Fibroblast of skin of left quadriceps (primary cell): ENCODE measurements around the gene SH3RF2.
"Not testable (repeated sequence)": the region's sequence is repeated elsewhere in the genome, so short reads cannot be mapped to it uniquely, and the experiment has no call there.

Experiments used
- DNase-seq, 2 experiments: peaks; one replicate each; pipeline ENCODE4 v3.0.0-alpha.2; 2013; ENCODE audit warnings: low read depth in 2 of 2

SH3RF2 gene

DNA sequence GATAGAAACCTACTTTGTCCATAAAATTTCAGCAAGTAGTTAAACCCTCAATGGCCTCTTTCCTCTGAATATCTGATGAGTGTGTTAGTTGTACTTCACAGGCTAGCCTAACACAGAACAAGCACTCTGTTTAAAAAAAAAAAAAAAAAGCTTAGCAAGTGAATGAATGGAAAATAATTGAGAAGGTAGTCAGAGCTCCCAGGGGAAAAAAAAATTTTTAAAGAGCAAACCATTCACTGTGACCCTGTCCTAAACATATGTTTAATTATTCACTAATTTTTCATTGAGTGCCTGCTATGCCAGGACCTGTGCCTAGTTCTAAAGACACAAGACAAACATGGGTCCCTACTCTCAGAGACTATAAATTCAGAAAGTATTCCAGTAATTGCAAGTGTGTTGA, 69.3 kb downstream of the SH3RF2 start:
- DNase-seq: no peak

DNA sequence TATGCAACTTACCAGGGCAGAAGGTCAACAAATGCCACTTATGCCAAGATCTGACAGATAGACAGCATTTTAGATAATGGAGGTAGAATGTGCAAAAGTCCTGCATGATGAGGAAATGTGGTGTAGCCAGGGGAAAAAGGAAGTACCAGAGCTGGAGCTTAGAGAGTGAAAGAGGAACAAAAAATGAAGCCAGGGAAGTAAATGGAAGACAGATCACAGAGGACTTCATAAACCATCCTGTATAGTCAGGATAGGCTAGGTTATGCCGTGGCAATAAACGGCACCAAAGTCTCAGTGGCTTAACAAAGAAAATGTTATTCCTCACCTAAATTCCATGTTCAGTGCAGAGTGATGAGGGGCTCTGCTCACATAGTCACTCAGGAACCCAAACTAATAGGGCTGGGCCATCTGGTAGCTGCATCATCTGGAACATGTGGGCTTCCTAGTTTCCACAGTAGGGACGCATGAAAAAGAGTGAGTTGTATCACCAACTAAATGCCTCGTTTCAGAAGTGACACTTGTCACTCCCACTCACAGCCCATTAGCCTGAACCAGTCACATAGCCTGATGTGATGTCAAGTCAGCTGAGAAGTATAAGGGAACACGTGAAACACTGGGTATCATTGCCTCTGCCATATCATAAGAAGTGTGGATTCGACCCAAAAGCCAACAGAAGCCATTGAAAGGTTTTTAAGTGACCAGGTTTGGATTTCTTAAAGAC, 70.3 kb downstream of the SH3RF2 start:
- DNase-seq: no peak

DNA sequence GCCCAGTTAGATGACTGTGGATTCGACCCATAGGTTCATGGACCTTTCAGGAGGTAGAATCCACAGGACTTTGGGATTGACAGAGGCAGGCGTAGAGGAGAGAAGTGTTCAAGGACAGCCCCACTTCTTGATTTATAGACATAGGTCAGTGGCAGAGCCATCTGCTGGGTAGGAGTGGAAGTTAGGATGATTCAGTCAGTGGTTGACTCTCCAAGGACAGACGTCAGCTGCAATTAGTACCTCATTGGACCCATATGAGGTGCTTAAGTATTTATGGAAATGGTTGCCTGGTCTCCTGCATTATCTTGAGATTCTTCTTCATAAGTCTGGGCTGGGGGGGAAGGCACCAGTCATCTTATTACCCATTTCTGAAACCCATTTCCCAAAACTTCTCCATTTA, 70.9 kb downstream of the SH3RF2 start:
- DNase-seq: peak in 1 of 2 experiments; percentile 8

DNA sequence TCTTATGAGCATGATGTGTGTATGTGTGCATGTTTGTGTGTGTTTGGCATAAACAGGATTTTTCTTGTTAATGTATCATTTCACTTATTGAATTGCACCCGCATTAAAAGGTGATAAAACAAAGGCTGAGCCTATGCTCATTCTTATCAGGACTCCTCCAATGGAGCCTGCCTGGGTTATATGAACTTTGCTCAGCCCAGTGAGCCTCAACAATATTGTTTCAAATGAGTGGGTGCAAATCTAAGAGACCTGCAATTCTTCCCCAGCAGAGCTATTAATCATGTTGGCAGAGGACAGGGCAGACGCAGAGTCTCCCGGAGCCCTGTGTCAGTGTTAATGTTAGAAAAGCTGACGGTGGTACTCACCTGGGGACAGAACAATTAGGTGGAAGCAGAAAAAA, 71.6 kb downstream of the SH3RF2 start:
- DNase-seq: no peak

DNA sequence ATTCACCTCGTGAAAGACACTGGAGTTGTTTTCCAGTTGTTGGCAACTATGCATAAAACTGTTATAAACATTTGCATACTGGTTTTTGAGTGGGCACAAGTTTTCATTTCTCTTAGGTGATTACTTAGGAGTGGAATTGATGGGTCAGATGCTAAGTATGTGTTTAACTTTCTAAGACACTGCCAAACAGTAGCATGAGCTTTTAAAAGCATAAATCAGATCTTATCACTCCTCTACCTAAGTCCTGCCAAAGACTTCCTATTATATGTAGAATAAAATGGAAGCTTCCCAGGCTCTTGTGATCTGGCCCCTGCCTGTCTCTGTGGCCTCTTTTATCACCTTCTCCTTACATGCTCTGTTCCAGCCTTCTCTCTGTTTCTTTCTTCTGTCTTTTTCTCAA, 72.6 kb downstream of the SH3RF2 start:
- DNase-seq: no peak

DNA sequence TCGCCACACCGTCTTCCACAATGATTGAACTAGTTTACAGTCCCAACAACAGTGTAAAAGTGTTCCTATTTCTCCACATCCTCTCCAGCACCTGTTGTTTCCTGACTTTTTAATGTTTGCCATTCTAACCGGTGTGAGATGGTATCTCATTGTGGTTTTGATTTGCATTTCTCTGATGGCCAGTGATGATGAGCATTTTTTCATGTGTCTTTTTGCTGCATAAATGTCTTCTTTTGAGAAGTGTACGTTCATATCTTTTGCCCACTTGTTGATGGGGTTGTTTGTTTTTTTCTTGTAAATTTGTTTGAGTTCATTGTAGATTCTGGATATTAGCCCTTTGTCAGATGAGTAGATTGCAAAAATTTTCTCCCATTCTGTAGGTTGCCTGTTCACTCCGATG, 74.1 kb downstream of the SH3RF2 start:
- not testable (repeated sequence) for DNase-seq

DNA sequence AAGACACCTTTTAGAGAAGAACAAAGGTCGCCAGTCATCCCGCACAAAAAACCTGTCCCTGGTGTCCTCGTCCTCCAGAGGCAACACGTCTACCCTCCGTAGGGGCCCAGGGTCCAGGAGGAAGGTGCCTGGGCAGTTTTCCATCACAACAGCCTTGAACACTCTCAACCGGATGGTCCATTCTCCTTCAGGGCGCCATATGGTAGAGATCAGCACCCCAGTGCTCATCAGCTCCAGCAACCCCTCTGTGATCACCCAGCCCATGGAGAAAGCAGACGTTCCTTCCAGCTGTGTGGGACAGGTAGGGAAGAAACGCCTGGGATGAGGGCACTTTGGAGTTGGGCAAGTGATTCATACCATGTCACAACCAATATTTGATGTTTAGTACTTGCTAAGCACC, 77.4 kb downstream of the SH3RF2 start:
- no peak for DNase-seq

DNA sequence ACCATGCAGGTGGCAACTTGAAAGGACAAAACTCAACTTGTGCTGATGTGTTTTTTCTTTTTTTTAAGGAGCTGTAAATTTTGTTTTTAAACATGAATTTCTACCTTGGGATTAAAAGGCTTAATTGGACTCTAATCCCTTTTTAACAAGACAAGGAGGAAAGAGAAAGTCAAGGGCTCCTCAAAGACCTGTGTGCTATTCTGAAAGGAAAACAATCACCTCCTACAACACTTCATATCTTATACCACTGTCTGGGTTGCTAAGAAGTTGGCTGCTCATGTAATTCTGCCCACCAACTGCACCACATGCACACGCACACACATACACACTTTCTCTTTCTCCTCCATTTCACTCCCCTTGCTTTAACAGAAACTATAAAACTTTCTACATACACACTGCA, 78.6 kb downstream of the SH3RF2 start:
- DNase-seq: no peak

DNA sequence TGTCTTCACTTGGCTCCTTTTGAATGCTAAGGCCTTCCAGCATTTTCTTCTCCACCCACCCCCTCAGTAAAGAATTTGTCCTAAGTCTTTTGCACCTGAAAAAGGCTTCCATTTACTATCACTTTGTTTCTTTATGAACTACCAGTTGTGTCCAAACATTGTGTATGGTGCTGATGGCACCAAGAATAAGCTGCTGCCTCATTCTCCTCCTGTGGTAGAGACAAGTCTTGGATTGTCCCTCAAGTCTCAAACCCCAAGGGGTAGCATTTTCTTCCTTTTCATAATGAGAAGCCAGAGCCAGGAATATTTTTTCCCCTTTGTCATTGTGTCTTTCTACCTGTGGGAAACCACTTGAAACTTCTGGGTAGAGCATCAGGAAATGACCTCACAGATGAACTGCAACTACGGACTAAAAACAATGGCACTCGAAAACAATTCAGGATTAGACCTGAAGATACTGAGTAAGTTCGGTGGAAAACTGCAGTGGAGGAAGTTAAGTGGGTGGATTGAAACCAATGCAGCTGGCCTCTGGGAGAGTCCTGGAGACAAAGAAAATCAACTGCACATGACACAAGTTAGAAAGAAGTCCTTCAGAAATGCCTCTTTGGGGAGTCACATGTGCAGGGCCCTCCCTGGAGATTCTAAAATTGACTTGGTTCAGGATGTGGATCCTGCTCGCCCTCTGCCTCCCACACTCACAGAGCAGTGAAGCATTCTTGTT, 80.5 kb downstream of the SH3RF2 start:
- no peak for DNase-seq

DNA sequence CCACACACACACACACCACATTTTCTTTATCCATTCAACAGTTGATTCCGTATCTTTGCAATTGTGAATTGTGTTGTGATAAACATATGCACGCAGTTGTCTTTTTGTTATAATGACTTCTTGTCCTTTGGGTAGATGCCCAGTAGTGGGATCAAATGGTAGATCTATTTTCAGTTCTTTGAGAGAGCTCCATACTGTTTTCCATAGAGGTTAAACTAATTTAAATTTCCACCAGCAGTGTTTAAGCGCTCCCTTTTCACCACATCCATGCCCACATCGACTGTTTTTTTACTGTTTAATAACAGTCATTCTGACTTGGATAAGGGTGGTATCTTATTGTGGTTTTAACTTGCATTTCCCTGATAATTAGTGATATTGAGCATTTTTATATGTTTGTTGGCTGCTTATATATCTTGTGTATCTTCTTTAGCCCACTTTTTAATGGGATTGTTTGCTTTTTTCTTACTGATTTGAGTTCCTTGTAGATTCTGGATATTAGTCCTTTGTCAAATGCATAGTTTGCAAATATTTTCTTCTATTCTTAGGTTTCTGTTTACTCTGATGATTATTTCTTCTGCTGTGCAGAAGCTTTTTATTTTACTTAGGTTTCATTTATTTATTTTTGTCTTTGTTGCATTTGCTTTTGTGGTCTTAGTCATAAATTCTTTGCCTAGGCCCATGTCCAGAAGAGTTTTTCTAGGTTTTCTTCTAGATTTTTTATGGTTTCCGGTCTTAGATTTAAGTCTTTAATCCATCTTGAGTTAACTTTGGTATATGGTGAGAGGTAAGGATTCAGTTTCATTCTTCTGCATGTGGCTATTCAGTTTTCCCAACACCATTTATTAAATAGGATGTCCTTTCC, 82.4 kb downstream of the SH3RF2 start:
- DNase-seq: no peak

DNA sequence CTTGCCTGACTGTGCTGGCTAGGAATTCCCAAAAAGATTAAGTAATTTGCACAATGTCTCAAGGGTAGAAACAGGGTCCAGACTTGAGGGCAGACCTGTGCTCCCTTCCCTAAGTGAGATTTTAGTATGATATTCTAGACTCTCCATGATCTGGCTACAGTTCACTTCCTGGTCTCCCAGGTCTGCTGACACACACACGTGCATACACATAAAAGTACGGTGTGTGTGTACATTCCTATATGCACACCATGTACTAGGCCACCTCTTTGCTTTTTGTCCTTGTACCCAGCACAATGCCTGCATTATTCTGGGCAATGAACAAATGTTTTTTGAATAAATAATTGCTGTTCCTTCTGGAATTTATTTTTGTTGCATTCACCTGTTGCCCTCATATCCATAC, 83.7 kb downstream of the SH3RF2 start:
- DNase-seq: no peak

DNA sequence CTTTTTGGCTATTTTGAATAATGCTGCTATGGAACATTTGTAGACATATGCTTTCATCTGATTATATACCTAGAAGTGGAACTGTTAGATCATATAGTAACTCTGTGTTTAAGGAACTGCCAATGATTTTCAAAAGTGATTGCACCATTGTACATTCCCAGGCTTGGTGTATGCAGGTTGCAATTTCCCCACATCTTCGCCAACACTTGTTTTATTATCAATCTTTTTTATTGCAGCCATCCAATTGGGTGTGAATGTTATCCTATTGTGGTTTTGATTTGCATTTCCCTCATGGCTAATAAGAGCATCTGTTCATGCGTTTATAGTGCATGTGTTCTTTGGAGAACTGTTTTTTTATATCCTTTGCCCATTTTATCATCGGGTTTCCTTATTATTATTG, 87.7 kb downstream of the SH3RF2 start:
- no peak for DNase-seq

DNA sequence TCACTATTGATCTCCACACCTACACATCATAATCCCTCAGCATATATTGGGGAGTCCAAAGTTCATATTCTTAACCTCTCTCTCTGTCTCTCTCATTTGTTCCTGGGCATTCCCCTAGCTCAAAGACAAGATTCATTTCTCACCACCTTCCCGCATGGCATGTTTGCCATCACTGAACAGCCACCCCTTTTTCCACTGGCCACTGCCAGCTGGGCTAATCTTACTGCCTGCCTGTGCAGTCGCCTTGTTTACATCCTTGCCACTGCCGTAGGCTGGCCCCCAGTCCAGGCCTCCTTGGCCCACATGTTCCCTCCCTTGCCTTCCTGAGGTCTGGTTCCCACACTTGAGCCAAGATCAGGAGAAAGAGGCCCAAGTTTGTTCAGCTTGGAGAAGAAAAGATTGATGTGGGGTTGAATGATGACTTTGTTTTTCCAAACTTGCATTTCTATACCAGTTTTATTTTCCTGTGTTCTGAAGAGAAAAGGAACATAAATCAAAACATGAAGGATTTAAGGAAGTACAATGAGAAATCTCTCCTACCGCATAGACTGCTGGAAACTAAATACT, 88.8 kb downstream of the SH3RF2 start:
- DNase-seq: no peak

DNA sequence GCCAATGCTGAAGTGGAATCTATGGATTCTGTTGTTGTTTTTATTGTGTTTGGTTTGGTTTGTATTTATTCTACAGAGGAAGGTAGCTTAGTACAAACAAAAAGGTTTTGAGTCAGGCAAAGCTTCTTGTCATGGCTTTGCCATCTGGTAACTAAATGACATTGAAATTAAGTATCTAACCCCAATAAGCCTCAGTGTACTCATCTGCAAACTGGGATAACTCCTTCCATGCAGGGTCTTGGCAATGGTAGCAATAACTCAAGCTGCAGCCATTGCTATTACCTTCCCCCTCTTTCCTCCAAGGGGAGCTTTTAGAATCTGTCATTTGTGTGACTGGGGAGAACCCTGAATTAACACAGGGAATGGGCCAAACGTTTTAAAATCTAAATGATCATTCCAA, 89.3 kb downstream of the SH3RF2 start:
- no peak for DNase-seq

DNA sequence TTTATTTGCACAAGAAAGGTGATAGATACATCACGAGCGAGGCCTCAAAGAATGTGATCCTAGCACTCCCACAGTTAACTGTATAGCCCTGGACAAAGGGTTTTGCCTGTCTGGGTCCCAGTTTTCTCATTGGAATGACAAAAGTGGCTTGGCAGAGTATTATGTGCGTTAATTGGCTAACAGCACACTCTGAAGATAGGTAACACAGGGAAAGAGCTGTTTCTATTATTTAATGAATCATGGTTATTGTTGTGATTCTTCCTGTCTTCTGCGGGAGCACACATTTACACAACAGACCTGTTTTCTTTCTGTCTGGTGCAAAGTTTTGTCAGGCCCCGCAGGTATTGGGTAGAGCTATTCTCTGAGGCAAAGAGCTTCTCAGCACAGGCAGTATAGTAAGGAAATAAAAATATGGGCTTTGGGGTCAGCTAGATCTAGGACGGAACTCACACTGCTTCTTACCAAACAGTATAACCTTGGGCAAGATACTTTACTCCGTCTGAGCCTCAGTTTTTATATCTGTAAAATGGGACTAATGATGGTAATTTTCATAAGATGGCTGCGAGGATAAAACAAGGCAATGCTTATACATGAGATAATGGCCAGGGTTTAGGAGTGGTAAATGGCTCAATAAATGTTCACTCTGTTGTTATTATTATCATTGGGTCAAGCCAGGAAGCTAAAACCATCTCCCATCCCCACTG, 90.1 kb downstream of the SH3RF2 start:
- no peak for DNase-seq

DNA sequence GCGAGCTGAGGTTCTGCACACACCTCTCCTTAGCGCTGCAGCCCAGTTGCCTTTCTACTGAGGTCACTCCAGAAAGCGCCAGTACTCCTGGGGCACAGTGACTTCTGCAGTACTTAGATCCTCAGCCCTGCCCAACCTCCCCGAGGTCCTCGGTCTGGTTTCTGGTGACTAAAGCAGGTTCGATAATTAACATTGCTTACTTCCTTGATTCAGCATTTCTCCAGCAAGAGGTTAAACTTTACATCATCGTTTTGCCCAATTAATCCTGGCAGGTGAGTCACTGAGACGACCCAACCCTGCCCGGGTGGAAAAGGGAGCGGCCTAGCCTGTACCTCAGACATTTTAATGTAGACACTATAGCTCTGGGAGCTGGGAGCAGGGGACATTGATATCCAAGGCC, 91.4 kb downstream of the SH3RF2 start:
- no peak for DNase-seq

DNA sequence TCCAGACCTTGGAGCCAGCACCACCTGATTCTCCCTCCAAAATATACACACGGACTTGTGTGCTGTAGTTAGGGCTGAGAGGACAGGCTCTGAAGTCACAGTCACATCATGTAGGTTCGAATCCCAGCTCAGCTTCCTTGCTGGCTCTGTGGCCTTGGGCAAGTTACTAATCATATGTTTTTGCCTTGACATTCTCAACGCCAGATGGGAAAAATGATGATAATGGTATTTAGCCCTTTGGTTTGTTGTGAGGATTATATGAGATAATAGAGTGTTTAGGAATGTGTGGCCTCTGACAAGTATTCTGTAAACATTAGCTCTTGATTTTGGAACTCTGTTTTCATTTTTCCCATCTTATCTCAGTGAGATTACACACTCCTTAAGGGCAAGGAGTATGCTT, 96.5 kb downstream of the SH3RF2 start:
- no peak for DNase-seq

DNA sequence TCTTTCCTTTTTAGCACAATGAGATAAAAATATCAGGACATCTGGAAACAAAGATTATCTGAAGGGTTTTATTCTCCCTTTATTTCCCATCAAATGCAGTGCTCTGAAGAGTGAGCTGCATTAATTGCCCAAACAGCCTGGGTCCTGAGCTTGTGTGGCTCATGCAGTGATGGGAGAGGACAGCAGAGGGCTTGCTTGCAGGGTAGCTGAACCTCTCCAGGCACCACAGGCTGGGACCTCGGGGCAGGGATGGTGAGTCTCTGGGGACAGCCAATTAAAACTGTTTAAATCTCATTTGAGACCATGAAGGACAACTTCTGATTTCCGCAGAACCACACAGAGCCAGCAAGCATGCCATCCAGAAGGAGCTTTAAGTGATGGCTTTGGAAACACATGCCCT, 97.7 kb downstream of the SH3RF2 start:
- DNase-seq: no peak

DNA sequence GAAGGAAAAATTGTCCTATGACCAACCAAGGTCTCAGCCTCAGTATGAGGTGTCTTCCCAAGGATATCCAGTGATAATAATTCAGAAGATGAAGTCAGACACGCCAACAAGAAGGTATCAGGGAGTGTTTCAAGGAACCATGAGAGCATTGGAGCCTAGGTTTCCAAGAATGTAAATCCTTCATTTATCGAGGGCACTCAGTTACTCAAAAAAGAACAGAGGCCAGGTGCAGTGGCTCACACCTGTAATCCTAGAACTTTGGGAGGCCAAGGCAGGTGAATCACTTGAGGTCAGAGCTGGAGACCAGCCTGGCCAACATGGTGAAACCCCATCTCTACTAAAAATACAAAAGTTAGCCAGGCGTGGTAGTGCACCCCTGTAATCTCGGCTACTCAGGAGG, 98.2 kb downstream of the SH3RF2 start:
- DNase-seq: no peak

DNA sequence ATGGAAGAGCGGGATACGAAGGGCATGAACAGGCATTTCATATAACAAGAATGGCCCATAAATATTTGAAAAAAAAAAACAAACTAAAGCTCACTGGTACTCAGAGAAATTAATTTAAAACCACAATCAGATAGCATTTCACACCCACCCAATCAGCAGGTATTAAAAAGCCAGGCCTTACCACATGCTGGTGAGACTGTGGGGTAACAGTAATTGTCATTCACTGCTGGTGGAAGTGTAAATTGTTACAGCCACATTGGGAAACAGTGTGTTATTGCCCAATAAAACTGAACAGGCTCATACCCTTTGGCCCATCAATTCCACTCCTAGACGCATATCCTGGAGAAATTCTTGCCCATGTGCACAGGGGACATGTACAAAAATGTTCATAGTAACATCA, 103.0 kb downstream of the SH3RF2 start:
- no peak for DNase-seq

DNA sequence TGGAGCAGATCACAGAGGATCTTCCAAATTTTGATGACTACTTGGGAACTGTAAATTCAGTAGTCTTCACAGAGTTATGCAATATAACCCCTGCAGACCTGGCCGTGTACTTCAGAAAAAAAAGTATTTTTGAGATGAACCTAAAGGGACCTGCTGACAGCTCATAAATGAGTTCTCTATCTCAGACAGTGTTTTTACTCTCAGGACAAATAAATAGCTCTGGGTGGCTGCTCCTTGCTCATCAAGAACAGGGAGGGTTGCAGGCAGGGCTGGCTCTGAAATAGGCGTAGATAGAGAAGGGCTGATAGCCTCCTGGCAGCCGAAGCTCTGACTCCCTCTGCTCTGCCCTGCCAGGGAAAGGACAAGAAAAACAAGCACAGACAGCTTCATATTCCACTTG, 104.1 kb downstream of the SH3RF2 start:
- no peak for DNase-seq
